Type B pancreatic cell (in vitro differentiated cells): ENCODE results near the gene PMM2. TPM values are rescaled to one million over a fixed set of nuclear protein-coding genes. Genes with fewer than 3 reads are reported as not detected.

Source experiments
- DNase-seq: peaks from one replicate; pipeline ENCODE4 v3.0.0; 2021; ENCODE audit warnings: mixed read lengths; ENCODE audit not compliant: unreplicated experiment; ENCODE audit errors: extremely low spot score
- H3K27ac Mint-ChIP-seq: 2 replicates; pipeline ENCODE4 v1.8.0; 2021; ENCODE audit warnings: mild to moderate bottlenecking, mixed read lengths
- H3K27me3 Mint-ChIP-seq: 2 replicates; pipeline ENCODE4 v1.8.0; 2021; ENCODE audit warnings: mixed read lengths
- H3K36me3 Mint-ChIP-seq: 2 replicates; pipeline ENCODE4 v1.8.0; 2021; ENCODE audit warnings: mixed read lengths
- H3K4me1 Mint-ChIP-seq: one replicate; pipeline ENCODE4 v1.8.0; 2021; ENCODE audit warnings: mixed read lengths; ENCODE audit not compliant: unreplicated experiment
- H3K4me3 Mint-ChIP-seq: 2 replicates; pipeline ENCODE4 v1.8.0; 2021; ENCODE audit warnings: mild to moderate bottlenecking, mixed read lengths
- H3K9me3 Mint-ChIP-seq: 2 replicates; pipeline ENCODE4 v1.8.0; 2021; ENCODE audit warnings: mixed read lengths
- total RNA-seq: library from RNA; stranded (reverse); gene quantifications from 2 replicates; pipeline ENCODE4 v1.2.1, GENCODE V29; 2021; ENCODE audit warnings: low replicate concordance
- TF ChIP-seq, protein P1 (sequence below): fragments of 200-600 bp; sonication (generic); conservative IDR thresholded peaks from 2 replicates; pipeline ENCODE4 v1.5.0; 2021; ENCODE audit warnings: antibody characterized with exemption, mild to moderate bottlenecking

Gene PMM2
- total RNA-seq, 1 donor from 2014 or later, result 35.5 TPM

GRCh38 chr16:8848939-8849391 lies 51.3 kb downstream of the PMM2 start:
- Mint-ChIP-seq H3K27me3 (no peaks in the 10 kb centered on the region), H3K36me3 (peaks cover 18% of the 10 kb centered on the region), H3K27ac (peak overlapping the region; percentile 5), H3K4me3 (no peak overlapping the region), H3K9me3 (no peaks in the 10 kb centered on the region), H3K4me1 (peaks cover 5% of the 10 kb centered on the region)
- TF ChIP-seq, protein P1, sequence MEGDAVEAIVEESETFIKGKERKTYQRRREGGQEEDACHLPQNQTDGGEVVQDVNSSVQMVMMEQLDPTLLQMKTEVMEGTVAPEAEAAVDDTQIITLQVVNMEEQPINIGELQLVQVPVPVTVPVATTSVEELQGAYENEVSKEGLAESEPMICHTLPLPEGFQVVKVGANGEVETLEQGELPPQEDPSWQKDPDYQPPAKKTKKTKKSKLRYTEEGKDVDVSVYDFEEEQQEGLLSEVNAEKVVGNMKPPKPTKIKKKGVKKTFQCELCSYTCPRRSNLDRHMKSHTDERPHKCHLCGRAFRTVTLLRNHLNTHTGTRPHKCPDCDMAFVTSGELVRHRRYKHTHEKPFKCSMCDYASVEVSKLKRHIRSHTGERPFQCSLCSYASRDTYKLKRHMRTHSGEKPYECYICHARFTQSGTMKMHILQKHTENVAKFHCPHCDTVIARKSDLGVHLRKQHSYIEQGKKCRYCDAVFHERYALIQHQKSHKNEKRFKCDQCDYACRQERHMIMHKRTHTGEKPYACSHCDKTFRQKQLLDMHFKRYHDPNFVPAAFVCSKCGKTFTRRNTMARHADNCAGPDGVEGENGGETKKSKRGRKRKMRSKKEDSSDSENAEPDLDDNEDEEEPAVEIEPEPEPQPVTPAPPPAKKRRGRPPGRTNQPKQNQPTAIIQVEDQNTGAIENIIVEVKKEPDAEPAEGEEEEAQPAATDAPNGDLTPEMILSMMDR, result no peak
- no peak for DNase-seq

DNA sequence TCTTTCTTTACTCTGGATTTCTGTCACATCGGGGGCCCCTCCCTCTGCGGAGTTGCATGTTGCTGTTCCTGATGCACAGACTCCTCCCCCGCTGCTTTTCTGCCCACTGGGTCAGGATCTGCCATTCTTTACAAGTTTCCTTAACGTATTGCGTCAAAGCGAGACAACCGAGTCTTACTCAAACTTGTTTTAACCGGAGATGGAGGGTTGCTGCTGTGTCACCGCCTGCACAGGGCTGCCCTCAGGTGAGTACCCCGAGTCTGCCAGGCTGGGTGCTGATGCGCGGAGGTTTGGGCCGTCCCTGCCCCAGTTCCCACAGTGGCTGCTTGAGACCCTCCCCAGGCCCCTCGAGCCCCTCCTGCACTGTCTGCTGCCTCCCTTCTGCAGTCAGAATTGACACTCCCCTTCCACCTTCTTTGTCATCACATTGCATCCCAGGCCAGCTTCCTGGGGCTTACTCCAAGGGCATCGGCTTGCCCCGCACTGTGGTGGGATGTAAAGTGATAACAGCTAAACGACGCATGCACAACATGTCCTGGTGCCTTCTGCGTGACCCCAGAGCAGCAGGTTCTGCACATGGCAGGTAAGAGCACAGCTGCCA lies 51.9 kb downstream of the PMM2 start:
- Mint-ChIP-seq H3K27me3 (no peaks in the 10 kb centered on the region), H3K27ac (peak overlapping the region; percentile 5), H3K9me3 (no peaks in the 10 kb centered on the region), H3K36me3 (peaks cover 16% of the 10 kb centered on the region), H3K4me3 (no peak overlapping the region), H3K4me1 (peaks cover 5% of the 10 kb centered on the region)
- no peak for DNase-seq
- TF ChIP-seq, protein P1, result no peak

- Mint-ChIP-seq H3K4me1 (peaks cover 5% of the 10 kb centered on the region), H3K27me3 (no peaks in the 10 kb centered on the region), H3K4me3 (no peak overlapping the region), H3K27ac (peak overlapping the region; percentile 58), H3K9me3 (no peaks in the 10 kb centered on the region), H3K36me3 (peaks cover 12% of the 10 kb centered on the region)
- TF ChIP-seq, protein P1, result no peak
- DNase-seq, result no peak
These were observed 52.7 kb downstream of the PMM2 start for GRCh38 chr16:8850279-8850885.

- H3K36me3 Mint-ChIP-seq, result peaks cover 17% of the 10 kb centered on the region
- H3K27me3 Mint-ChIP-seq, result no peaks in the 10 kb centered on the region
- H3K27ac Mint-ChIP-seq, result peak overlapping the region; percentile 82
- TF ChIP-seq, protein P1, result no peak
- no peaks in the 10 kb centered on the region for H3K9me3 Mint-ChIP-seq
- no peak overlapping the region for H3K4me3 Mint-ChIP-seq
- H3K4me1 Mint-ChIP-seq, result peaks cover 5% of the 10 kb centered on the region
- no peak for DNase-seq
These were observed 54.2 kb downstream of the PMM2 start for GRCh38 chr16:8851761-8852403.

GRCh38 chr16:8852534-8852933 lies 54.9 kb downstream of the PMM2 start:
- Mint-ChIP-seq H3K27me3 (no peaks in the 10 kb centered on the region), H3K4me3 (no peak overlapping the region), H3K9me3 (no peaks in the 10 kb centered on the region), H3K4me1 (peaks cover 5% of the 10 kb centered on the region), H3K27ac (peak overlapping the region; percentile 60), H3K36me3 (peaks cover 17% of the 10 kb centered on the region)
- TF ChIP-seq, protein P1, result no peak
- no peak for DNase-seq
